GM10248 (cell line): ENCODE data around the gene SH2D3C.

Experiments used
- CTCF ChIA-PET: fragments of 300-600 bp; sonication (Branson Sonifier 250); formaldehyde crosslinking; extraction: SDS; loops from one replicate; lab custom pipeline; 2021; ENCODE audit warnings: antibody characterized with exemption; lab: Yijun Ruan, JAX
- POLR2A ChIA-PET: fragments of 350-650 bp; sonication (Branson Sonifier 250); formaldehyde crosslinking; extraction: SDS; loops from one replicate; lab custom pipeline; 2020; ENCODE audit warnings: antibody characterized with exemption; lab: Yijun Ruan, JAX
- DNase-seq: peaks from one replicate; pipeline ENCODE4 v3.0.0; 2012; ENCODE audit errors: extremely low spot score
- CTCF ChIP-seq: IDR thresholded peaks from 2 replicates; pipeline ENCODE4 v1.5.1; 2012; ENCODE audit warnings: mild to moderate bottlenecking, low read depth; ENCODE audit errors: extremely low read depth, missing control alignments, control extremely low read depth

SH2D3C gene

GRCh38 chr9:127780126-127780885, 1.8 kb upstream of the SH2D3C start:
- CTCF ChIA-PET, result interaction anchor here (1.0 to 10.6 kb wide), 5 partner anchors 13 to 255 kb away, joined by 3 to 62 read pairs (median 6); partner anchors contain the start of gene TOR2A
- DNase-seq, result no peak
- TF ChIP-seq CTCF, result no peak
- POLR2A ChIA-PET, result no interaction called here

GRCh38 chr9:127779136-127779981, 893 bp upstream of the SH2D3C start:
- CTCF ChIA-PET, result interaction anchor here (0.9 to 10.6 kb wide), 7 partner anchors 10 to 256 kb away, joined by 3 to 62 read pairs (median 4); partner anchors contain the start of genes FPGS and TOR2A
- DNase-seq, result peak; percentile 64
- POLR2A ChIA-PET, result interaction anchor here (1.0 kb wide), 1 partner anchor 23 kb away, joined by 3 read pairs; the partner anchor contains the start of gene FPGS
- no peak for TF ChIP-seq CTCF

GRCh38 chr9:127777368-127777980, 992 bp downstream of the SH2D3C start:
- CTCF ChIA-PET, result interaction anchor here (2.6 to 10.6 kb wide), 2 partner anchors 43 to 93 kb away, joined by 12 to 62 read pairs; partner anchors contain the start of gene TOR2A
- POLR2A ChIA-PET, result interaction anchor here (0.7 kb wide), 1 partner anchor 68 kb away, joined by 3 read pairs; no protein-coding TSS in a partner anchor
- no peak for DNase-seq
- no peak for TF ChIP-seq CTCF

- no peak for DNase-seq
- ChIA-PET POLR2A (no interaction called here), CTCF (interaction anchor here (1.3 to 2.7 kb wide), 2 partner anchors 8 to 19 kb away, joined by 3 to 25 read pairs; partner anchors contain the start of gene CDK9)
- no peak for TF ChIP-seq CTCF
Observed at GRCh38 chr9:127776924-127777289, 1.6 kb downstream of the SH2D3C start.

GRCh38 chr9:127776195-127776923, 2.1 kb downstream of the SH2D3C start:
- ChIA-PET CTCF (interaction anchor here (1.0 to 2.7 kb wide), 3 partner anchors 9 to 93 kb away, joined by 3 to 25 read pairs (median 3); partner anchors contain the start of gene CDK9), POLR2A (interaction anchor here (0.7 kb wide), 1 partner anchor 8 kb away, joined by 3 read pairs; no protein-coding TSS in a partner anchor)
- TF ChIP-seq CTCF, result no peak
- peak; percentile 81 for DNase-seq
